HG02610 (cell line): ENCODE measurements around the gene ALDOA.
"Not testable (repeated sequence)": the region's sequence is repeated elsewhere in the genome, so short reads cannot be mapped to it uniquely, and the experiment has no call there.

ENCODE experiments used
- ATAC-seq: cut with Tn5 transposase; IDR thresholded peaks from one replicate; pipeline ENCODE4 v1.9.1; 2021; ENCODE audit warnings: mild to moderate bottlenecking, moderate library complexity; ENCODE audit not compliant: unreplicated experiment

The ALDOA gene

DNA sequence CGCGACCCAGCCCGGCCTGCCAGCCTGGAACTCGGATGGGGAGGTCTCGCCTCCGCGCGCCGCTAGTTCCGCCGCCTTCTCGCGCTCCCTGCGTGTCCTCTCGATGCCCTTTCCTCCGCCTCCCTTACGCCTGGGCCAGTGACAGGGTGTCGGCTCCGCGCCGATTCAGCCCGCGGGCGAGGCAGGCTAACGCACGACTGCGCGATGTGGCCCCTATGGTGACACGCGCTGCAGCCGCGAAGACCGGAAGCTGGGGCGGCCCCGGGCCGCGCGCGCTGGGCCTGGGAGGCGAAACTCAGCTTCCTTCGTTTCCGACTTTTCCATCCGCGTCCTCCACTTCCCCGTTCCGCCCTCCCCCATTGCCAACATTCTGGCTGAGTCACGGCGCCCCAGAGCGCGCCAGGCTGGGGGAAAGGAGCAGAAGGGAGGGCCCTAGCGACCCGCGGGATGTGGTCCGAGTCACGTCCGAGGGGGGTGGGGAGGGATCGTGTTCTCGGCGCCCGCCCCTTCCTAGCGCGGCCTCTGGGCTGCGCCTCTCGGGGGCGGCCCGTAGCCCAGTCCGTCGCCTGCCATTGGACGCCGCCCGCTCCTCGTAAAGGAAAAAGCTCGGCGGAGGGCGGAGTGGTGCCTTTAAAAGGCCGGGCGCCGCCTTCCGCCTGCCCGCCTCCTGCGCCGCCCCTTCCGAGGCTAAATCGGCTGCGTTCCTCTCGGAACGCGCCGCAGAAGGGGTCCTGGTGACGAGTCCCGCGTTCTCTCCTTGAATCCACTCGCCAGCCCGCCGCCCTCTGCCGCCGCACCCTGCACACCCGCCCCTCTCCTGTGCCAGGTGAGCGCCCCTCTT is at the start of gene ALDOA:
Gene ALDOA (plus strand): TSS at position 659 of the 841 bp plus-strand sequence. CDS start 1,138 bp downstream, outside the sequence.
- ATAC-seq, result peak; percentile 83

DNA sequence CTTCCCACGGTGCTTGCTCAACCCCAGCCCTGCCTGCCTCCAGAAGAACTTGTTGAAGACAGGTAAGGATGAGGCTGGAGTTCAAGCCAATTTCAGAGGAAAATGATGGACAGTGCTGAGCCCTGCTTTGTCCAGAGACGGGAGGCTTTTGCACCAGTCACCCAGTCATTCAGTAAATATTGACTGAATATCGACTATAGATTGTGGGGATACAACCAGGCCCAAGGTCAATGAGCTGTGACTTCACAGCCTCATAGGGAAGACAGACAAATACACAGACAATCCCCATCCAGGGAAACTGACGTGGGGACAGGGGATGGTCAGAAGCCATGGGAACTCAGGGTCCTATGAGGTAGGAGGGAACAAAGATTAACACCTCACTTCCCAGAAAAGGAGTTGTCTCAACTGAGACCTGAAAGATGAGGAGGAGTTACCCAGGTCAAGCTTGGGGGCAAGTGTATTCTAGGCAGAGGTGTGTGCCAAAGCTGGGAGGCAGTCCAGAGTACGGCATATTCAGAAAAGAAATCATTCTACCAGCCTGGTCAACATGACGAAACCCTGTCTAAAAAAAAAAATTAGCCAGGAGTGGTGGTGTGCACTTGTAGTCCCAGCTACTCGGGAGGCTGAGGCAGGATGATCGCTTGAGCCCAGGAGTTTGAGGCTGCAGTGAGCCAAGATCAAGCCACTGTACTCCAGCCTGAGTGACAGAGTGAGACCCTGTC is 48.8 kb upstream of the ALDOA start:
- ATAC-seq, result no peak

DNA sequence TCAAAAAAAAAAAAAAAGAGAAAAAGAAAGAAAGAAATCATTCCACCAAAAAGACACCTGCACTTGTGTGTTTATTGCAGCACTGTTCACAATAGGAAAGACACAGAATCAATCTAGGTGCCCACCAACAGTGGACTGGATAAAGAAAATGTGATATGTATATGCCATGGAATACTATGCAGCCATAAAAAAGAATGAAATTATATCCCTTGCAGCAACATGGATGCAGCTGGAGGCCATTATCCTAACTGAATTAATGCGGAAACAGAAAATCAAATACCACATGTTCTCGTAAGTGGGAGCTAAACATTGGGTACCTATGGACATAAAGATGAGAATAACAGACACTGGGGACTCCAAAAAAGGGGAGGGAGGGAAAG is 48.3 kb upstream of the ALDOA start:
- ATAC-seq, result no peak

DNA sequence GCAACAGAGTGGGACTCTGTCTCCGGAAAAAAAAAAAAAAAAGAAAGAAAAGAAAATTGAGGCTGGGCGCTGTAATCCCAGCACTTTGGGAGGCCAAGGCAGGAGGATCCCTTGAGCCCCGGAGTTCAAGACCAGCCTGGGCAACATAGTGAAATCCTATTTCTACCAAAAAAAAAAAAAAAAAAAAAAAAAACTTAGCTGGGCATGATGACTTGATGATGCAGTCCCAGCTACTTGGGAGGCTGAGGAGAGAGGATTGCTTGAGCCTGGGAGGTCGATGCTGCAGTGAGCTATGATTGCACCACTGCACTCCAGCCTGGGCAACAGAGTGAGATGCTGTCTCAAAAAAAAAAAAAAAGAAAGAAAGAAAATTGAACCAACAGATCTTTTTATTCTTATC is 47.6 kb upstream of the ALDOA start:
- ATAC-seq, result not testable (repeated sequence)

DNA sequence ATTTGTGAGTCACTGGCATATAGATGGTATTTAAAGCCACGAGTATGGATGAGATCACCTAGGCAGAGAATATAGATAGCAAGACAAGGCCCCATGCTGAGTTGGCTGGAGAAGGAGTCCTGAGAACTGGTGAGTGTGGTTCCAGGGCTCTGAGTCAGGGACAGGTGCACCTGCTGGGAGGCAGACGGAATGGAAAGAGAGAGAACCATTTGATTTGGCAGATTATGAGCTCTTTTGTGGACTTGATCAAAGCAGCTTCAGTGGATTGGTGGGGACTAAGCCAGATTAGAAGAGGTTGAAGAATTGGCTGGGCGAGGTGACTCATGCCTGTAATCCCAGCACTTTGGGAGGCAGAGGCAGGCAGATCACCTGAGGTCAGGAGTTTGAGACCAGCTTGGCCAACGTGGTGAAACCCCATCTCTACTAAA is 46.8 kb upstream of the ALDOA start:
- ATAC-seq, result no peak

DNA sequence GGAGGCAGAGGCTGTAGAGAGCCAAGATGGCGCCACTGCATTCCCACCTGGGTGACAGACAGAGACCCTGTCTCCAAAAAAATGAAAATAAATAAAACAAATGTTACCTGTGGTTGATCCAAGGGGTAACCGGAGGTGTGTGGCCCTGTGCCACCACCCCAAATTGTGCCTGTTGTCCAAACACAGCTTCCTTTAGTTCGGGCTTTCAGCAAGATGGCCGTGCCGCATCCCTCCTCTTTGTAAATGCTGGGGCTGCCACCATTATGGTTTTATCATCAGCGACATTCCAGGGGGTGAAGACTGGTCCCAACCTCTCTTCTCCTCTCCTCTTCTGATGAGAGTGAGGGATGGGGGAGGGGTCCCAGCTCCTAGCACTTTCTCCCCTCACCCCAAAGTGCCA is 42.7 kb upstream of the ALDOA start, which contains the start of gene C16orf92:
Gene C16orf92 (plus strand): TSS at position 312 of the 400 bp plus-strand sequence. CDS start 143 bp downstream, outside the sequence.
- no peak for ATAC-seq

DNA sequence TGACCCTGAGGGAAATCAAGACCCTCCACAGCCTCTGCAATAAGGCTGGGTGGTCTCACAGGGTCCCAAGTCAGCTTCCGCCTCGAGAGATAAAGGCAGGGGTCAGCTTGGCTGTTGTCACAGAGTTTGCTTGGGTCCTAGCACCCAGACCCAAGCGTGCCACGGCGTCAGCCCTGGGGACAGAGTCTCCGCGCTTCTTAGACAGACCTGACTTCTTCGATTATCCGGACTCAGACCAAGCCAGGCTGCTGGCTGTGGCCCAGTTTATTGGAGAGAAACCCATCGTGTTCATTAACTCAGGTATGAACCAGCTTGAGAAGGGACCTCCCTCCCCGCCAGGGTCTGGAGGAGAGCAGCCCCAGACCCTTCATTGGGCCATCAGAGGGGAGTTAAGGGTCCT is 42.0 kb upstream of the ALDOA start:
- ATAC-seq, result no peak

DNA sequence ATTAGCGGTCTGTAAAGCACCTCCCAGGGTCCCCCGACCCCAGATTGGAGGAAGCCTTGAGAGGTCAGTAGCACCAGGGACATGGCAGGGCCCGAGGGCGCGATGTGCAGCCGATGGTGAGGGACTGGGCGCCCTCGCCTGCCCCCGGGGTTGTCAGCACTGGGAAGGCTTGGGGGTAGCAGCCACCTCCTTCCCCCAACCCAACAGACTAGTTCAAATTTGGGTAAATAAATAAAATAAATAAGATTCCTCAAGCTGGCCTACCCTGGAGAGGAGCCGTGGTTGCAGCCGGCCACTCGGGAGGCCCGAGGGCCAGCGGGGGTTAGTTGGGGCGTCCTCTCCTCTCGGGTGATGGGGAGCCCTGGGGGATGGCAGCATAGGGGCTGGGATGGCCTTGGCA is 41.1 kb upstream of the ALDOA start:
- no peak for ATAC-seq

DNA sequence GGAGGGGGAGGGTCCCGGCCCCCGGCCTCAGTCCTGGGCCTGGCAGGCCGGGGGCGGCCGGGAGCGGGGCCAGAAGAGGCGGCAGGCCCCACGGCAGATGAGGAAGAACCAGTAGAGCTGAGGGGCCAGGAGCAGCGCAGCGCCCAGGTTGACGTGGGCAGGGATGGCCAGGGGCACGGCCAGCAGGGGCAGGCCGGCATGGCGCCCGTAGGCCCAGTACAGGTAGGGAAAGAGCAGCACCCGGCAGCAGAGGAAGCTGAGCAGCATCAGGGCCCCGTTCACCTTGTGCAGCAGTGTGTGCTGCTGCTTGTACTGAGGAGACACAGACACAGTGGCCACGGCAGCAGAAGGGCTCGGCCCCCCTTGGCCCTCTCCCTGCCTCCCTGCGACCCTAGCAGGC is 40.4 kb upstream of the ALDOA start:
- no peak for ATAC-seq

DNA sequence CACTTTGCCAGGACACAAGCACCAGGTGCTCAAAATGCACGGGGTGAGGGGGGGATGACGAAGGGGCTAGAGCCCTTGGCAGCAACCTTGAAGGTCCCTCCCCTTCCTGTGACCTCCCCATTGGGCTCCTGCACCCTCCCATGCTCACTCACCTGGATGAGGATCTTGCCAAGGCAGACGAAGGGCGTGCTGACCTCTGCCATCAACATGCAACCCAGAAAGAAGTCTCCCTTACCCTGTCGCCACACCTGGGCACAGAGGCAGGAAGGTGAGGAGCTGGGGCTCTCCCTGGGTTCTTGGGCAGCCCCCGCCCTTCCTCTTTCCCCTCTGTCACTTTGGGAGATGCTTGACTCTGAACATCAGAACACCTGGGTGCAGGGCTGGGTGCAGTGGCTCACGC is 40.0 kb upstream of the ALDOA start:
- no peak for ATAC-seq

DNA sequence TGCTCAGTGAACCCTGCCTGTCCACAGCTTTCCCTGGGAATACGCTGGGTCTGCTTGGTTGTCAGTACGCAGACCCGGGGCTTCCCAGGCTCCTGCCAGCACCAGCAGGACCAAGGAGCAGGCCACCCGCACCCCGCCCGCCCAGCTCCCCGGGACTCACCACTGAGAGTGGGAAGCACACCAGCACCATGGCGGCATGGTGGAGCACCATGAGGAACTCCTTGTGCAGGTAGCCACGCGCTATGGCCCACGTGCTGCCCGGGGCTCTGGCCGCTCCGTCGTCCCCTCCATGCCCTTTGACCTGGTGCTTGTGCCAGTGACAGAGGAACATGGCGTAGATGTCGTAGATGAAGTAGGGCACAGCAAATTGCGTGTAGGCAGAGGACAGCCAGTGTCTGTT is 39.1 kb upstream of the ALDOA start:
- no peak for ATAC-seq

DNA sequence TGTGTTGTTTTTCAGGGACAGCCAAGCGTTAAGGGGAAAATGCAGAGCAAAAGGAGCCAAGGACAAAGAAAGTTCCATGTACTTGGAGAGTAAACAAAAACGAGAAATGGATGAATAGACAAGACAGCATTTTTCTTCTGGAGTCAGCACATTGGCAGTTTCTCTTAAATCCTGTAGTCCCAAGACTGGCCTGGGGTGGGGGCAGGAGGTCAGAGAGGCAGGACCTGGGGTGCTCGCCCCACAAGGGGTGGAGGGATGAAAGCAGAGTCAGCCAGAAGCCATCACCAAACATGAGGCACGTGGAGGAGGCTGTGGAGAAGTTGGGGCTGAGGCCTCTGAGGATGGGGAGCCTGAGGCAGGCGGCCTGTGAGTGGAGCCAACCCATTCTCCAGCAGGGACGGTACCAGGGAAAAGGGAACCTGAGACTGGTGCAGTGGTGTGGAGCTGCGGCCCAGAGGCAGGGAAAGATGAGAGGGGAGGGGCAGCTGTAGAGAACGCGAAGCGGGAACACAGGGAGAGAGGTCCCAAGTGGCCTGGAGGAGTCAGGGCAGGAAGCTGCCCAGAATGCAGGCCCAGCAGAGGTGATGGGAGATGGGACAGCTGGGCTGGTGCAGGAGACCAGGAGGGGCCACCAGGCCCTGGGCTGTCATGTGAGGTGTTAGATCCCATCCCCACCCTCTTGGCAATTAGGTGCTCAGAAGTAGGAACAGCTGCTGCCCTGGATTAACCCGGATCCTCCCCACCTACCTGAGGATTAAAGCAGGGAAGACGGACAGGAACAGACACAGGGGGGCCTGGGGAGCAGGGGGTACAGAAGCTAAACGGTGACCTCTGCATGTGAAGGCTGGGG is 37.7 kb upstream of the ALDOA start:
- no peak for ATAC-seq

DNA sequence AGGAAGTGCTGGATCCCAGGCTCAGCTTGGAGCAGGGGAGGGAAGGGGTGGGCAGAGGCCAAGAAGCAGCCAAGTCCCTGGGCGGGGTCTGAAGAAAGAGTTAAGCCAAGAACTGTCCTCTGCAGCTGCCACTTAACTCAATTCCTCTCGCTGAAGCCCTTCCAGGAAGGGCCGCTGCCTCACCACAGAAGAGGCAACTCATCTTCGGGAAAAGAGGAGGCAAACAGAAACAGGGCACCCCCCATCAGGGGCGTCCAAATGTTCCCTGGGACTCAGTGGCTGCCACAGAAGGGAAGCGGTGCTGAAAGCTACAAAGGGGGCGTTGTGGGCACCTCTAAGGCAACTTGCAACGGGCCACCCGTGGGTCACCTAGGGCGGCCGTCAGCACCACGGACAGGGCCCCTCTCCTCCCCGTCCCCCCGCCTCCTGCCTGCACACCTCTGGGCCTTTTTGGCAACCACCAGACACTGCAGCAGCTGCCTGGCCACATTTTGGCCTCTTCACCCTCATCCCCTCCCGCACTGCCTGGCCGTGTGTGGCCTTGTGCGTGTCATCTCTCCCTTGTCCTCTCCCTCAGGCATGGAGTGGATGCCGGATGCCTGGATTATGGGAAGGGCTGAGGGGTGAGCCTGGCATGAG is 37.0 kb upstream of the ALDOA start:
- ATAC-seq, result no peak

DNA sequence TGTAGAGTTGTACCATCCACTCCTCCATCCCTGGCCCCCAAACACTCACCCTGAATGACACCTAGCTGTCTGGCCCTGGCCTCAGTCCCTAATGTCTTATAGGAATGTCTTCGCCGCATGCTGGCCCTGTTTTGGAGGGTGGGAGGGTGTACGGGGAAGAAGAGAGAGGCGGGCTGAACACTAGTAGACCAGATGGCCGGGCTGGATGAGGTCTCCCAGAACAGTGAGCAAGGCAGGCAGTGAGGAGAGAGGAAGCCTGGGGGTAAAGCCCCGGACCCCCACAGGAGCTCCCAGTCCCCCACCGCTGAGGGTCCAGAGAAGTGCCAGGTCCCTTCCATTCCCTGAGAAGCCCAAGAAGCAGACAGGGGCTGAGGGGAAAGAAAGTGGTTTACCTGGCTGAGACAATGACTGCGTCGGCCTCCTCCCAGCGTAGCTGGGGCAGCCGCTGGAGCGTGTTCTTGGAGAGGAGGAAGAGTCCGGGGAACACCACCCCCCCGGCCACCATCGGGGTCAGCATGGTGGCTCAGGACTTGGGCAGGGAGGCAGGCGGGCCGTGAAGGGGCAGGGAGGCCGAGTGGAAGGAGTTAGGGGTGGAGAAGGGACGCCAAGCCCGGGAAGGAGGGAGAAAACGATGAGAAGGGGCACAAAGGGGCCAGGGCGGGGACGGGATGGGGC is 35.4 kb upstream of the ALDOA start:
- ATAC-seq, result no peak

DNA sequence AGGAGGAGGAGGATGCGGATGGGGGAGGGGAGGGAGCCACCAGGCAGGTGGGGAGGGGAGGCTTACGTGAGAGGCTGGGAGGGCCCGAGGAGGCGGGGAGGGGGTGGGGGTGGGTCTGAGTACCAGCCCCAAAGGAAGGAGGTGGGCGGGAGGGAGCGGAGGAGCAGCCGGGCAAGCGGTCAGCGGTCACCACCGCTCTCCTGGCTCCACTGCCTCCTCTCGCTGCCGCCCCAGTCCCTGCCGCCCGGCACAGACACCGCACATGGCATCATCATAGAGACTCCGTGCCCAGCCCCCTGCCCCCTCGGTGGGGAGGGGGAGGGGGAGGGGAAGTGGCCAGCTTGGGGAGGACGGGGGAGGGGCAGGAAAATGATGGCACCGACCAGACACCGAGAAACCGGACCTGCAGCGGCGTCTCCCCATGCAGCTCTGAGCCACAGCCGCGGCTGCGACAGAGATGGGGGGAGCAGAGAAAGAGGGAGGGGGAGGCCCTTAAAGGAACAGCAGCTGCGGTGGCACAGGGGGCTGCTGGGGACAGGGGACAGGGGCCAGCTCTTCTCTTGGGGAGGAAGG is 34.6 kb upstream of the ALDOA start, which contains the start of gene TLCD3B:
Gene TLCD3B (minus strand): TSS at position 431 of the 573 bp plus-strand sequence. CDS start 744 bp downstream, outside the sequence.
- no peak for ATAC-seq

DNA sequence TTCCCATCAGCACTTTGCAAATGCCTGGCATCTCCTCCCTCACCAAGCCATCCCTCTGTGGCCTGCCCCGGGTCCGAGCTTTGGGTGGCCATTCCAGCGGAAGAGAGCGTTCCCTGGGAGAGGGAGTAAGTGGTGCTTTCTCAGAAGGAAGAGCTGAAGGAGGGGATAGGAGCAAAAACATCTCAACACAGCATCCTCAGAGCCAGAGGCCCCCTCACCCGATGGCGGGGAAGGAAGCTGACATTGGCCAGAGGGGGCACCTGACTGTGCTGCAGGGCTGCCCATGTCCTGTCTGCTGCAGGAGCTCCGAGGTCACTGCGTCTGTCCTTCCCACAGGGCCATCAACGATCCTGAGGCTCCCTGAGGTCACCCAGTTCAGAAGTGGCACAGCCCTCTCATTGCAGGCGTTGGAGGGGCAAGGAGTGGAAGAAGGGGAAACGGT is 34.1 kb upstream of the ALDOA start:
- no peak for ATAC-seq

DNA sequence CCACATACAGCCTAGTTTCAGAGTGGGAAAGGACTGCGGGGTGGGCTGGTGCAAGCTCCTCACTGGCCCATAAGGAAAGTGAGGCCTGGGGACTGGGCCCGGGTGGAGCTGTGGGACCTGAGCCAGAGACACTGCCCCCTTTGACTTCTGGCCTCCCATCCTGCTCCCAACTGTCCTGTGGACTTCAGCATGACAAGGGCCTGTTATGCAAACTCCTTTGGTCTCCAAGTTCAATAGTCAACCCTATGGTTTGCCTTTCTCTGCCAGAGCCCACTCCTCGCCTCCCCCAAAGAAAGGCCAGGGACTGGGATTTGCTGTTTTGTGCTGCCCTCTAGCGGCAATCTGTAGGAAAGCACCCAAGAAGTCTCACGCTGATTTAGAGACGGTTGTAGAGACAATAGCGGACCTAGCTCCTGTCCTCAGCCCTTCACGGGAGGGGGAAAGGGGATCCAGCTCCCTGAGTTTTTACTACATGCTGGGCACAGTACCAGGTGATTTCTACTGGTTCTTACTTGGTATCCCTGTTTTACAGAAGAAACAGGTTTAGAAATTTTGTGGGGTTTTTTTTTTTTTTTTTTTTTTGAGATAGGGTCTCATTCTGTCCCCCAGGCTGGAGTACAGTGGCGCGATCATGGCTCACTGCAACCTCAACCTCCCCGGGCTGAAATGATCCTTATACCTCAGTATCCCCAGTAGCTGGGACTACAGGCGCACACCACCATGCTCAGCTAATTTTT is 33.3 kb upstream of the ALDOA start:
- ATAC-seq, result no peak

DNA sequence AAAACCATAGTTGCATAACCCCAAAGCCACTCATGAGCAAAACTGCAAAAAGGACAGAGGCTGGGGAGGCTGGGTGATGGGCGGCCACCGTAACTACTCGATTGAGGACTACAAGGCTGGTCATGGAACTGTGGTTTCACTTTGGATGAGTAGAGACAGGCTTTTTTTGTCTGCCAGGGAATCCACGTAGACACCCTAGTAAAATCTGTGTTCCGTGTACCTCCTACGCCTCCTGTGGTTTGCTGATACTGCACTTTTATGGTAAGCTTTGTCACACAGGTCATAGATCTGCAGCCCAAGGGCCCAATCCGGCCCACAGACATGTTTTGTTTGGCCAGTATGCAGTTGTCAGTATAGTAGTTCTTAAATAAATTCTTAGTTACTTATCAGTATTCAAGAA is 32.3 kb upstream of the ALDOA start:
- ATAC-seq, result no peak

DNA sequence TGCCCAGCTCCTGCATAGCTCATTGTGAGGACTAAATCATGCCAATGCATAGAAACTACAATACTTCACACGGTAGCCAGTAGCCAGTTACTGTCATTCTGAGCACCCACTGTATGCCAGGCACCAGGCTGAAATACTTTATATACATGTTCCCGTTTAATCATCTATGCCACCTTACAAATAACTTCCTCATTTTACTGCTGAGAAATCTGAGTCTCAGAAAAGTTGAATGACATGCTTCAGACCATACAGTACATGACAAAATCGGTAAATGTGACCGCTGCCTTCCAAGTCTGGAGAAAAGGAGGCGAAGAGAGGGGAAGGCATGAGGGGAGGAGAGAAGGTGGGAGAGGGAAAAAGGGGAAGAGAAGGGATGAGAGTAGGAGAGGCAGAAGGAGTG is 25.3 kb upstream of the ALDOA start:
- ATAC-seq, result no peak
